A549 treated with AZD9567 at 1 μM for 4 hours (cell line): ENCODE results near the gene OR2B2. TPM values are rescaled to one million over a fixed set of nuclear protein-coding genes. Genes with fewer than 3 reads are reported as not detected.

Experiments
- total RNA-seq: library from RNA; stranded (reverse); fragments of 200-300 nt; extraction: Qiagen RNA extraction; gene quantifications from 5 replicates; pipeline ENCODE4 v1.2.3, GENCODE V29; 2022; ENCODE audit not compliant: insufficient read depth

Gene OR2B2
- total RNA-seq: not detected in 5 replicates

DNA sequence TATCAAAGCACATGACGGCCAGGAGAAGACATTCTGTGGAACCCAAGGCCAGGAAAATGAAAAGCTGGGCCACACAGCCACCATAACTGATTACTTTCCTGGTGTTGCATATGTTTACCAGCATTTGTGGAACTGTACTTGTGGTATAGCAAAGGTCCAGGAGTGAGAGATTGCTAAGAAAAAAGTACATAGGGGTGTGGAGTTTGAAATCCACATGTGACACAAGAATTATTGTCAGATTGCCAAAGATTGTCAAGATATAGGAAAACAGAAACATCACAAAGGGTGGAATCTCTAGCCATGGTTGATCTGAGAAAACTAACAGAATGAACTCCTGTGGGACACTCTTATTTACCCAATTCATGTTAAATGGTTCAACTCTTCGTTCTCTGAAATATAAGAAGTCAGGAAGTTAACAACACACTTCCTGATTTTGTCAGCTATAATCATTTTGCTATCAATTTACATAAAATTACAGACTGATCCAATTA is at the start of gene OR2B2:
OR2B2 (minus strand) TSS at position 441 of the 491 bp plus-strand sequence; CDS start at position 364, 77 bp downstream.

GRCh38 chr6:27956941-27957340 is 44.7 kb upstream of the OR2B2 start, which contains the start of gene OR2B6:
TSS of gene OR2B6 (plus strand) at chr6:27957241. CDS start at chr6:27957241, 0 bp downstream.

Other genes with a start within 250 kb of the OR2B2 start
- gene OR2B6, start 44.8 kb upstream of the OR2B2 start, total RNA-seq: 0.13 to 0.31 TPM (median 0.19 TPM) in 4 of 5 replicates, not detected in the other
- 0.61 to 0.89 TPM (median 0.70 TPM) in 4 of 5 replicates, not detected in the other for gene ZNF165, start 168.2 kb upstream of the OR2B2 start, total RNA-seq
- 4.1 to 5.4 TPM (median 4.5 TPM) in 5 replicates for gene ZSCAN16, start 212.2 kb upstream of the OR2B2 start, total RNA-seq
- gene ZKSCAN8, start 229.5 kb upstream of the OR2B2 start, total RNA-seq: 3.6 to 6.0 TPM (median 5.5 TPM) in 5 replicates